ENCODE data around the gene RUNX2. TPM values are rescaled to one million over a fixed set of nuclear protein-coding genes. Genes with fewer than 3 reads are reported as not detected.

RUNX2 gene
- total and polyA plus RNA-seq, 4 donors, result 1.8 to 6.7 (median 3.2) TPM

DNA sequence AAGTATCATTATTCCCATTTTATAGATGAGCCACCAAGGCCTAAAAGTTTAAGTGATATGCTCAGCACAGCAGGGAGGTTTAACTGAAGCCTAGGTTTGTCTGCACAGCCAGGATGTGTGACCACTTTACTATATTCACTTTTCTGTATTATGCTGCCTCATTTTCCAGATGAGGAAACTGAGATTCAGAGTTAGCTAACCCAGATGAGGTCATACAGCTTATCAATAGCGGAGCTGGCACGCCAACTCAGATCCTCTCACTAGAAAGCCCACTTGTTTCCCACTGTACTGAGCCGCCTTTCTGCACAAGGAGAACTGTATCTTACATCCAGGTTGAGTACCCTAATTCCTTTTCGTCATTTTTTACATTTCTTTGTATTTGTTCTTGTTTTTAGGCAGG, 181.3 kb downstream of the RUNX2 start:
- no peak overlapping the region for H3K27ac ChIP-seq (ENCODE audit: low read depth in 1 of 2, low read length in 1 of 2)
- H3K9me3 ChIP-seq (ENCODE audit: control insufficient read depth in 4 of 4, insufficient read depth in 3 of 4, low read length in 3 of 4), result no peaks in the 10 kb centered on the region
- no peak for DNase-seq
- no peak for ATAC-seq (ENCODE audit: insufficient read depth, low FRiP score)
- TF ChIP-seq, protein P1, sequence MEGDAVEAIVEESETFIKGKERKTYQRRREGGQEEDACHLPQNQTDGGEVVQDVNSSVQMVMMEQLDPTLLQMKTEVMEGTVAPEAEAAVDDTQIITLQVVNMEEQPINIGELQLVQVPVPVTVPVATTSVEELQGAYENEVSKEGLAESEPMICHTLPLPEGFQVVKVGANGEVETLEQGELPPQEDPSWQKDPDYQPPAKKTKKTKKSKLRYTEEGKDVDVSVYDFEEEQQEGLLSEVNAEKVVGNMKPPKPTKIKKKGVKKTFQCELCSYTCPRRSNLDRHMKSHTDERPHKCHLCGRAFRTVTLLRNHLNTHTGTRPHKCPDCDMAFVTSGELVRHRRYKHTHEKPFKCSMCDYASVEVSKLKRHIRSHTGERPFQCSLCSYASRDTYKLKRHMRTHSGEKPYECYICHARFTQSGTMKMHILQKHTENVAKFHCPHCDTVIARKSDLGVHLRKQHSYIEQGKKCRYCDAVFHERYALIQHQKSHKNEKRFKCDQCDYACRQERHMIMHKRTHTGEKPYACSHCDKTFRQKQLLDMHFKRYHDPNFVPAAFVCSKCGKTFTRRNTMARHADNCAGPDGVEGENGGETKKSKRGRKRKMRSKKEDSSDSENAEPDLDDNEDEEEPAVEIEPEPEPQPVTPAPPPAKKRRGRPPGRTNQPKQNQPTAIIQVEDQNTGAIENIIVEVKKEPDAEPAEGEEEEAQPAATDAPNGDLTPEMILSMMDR (IDR thresholded peaks at IDR 0.05; ENCODE audit: control extremely low read depth, extremely low read depth), result no peak
- peaks cover 0 to 9% (median 0%) of the 10 kb centered on the region in 5 donors for H3K4me1 ChIP-seq (ENCODE audit: control insufficient read depth in 5 of 5, insufficient read depth in 5 of 5, low read length in 5 of 5)
- no peak overlapping the region for H3K4me3 ChIP-seq
- no peaks in the 10 kb centered on the region for H3K36me3 ChIP-seq (ENCODE audit: control insufficient read depth in 4 of 4, insufficient read depth in 4 of 4, low read length in 4 of 4)
- no peaks in the 10 kb centered on the region for H3K27me3 ChIP-seq (ENCODE audit: control insufficient read depth in 3 of 3, insufficient read depth in 3 of 3, low read length in 2 of 3)
- 87 to 93% methylated on average over 4 of the region's 4 CpGs for WGBS, 2 donors
- no peak overlapping the region for H3K9ac ChIP-seq (ENCODE audit: insufficient read depth in 1 of 2, low read length in 2 of 2)

DNA sequence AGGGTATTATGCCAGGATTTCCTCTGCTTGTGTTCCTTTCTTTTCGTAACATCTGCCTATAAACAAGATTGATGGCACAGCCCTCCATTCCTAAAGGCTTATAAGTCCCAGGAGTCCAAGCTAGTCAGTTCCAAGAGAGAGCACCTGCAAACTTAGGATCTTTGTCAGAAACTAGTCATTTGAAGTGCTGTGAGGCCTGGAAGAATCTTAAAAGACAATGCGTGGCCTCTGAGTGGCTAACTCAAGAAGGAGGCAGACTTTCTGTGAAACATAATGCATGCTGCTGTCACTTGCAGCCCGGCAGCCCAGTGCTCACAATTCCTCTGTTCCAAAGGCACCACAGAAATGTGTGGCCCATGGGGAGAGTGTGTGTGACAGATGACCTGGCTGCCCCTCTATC, 184.6 kb downstream of the RUNX2 start:
- no peak overlapping the region for H3K4me3 ChIP-seq
- H3K27ac ChIP-seq (ENCODE audit: low read depth in 1 of 2, low read length in 1 of 2), result no peak overlapping the region
- H3K9me3 ChIP-seq (ENCODE audit: control insufficient read depth in 4 of 4, insufficient read depth in 3 of 4, low read length in 3 of 4), result no peaks in the 10 kb centered on the region
- TF ChIP-seq, protein P1 (IDR thresholded peaks at IDR 0.05; ENCODE audit: control extremely low read depth, extremely low read depth), result no peak
- no peaks in the 10 kb centered on the region for H3K36me3 ChIP-seq (ENCODE audit: control insufficient read depth in 4 of 4, insufficient read depth in 4 of 4, low read length in 4 of 4)
- whole genome bisulfite sequencing, 2 donors, result 86 to 88% methylated on average over 3 of the region's 3 CpGs
- H3K4me1 ChIP-seq (ENCODE audit: control insufficient read depth in 5 of 5, insufficient read depth in 5 of 5, low read length in 5 of 5), result peaks cover 0 to 7% (median 0%) of the 10 kb centered on the region in 5 donors
- DNase-seq (no peak), ATAC-seq (ENCODE audit: insufficient read depth, low FRiP score) (no peak)
- no peak overlapping the region for H3K9ac ChIP-seq (ENCODE audit: insufficient read depth in 1 of 2, low read length in 2 of 2)
- H3K27me3 ChIP-seq (ENCODE audit: control insufficient read depth in 3 of 3, insufficient read depth in 3 of 3, low read length in 2 of 3), result no peaks in the 10 kb centered on the region

DNA sequence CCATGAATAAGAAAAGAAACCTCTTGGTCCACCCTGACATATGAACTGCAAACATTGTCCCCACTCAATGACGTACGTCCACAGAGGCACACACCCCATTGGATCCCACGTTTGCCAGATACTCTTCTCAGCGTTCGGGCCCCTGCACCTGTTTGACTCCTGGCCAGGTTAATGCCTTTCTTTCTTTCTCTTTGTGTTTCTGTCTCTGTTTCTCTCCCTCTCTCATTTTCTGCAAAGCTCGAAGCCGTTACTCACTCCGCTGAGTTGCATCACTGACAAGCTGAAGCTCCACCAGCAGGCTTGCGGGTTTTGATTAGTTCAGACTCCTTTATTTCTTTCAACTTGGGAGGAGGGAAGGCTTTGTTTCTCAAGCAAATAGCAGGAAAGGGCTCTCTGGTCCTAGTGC, 185.1 kb downstream of the RUNX2 start:
- peaks cover 0 to 7% (median 0%) of the 10 kb centered on the region in 5 donors for H3K4me1 ChIP-seq (ENCODE audit: control insufficient read depth in 5 of 5, insufficient read depth in 5 of 5, low read length in 5 of 5)
- H3K27me3 ChIP-seq (ENCODE audit: control insufficient read depth in 3 of 3, insufficient read depth in 3 of 3, low read length in 2 of 3), result no peaks in the 10 kb centered on the region
- H3K9me3 ChIP-seq (ENCODE audit: control insufficient read depth in 4 of 4, insufficient read depth in 3 of 4, low read length in 3 of 4), result no peaks in the 10 kb centered on the region
- TF ChIP-seq, protein P1 (IDR thresholded peaks at IDR 0.05; ENCODE audit: control extremely low read depth, extremely low read depth), result no peak
- no peak overlapping the region for H3K9ac ChIP-seq (ENCODE audit: insufficient read depth in 1 of 2, low read length in 2 of 2)
- whole genome bisulfite sequencing, 2 donors, result 73 to 84% methylated on average over 9 of the region's 9 CpGs
- no peaks in the 10 kb centered on the region for H3K36me3 ChIP-seq (ENCODE audit: control insufficient read depth in 4 of 4, insufficient read depth in 4 of 4, low read length in 4 of 4)
- H3K27ac ChIP-seq (ENCODE audit: low read depth in 1 of 2, low read length in 1 of 2), result no peak overlapping the region
- DNase-seq (peak in 1 of 3 donors; percentile 36), ATAC-seq (ENCODE audit: insufficient read depth, low FRiP score) (no peak)
- H3K4me3 ChIP-seq, result no peak overlapping the region

DNA sequence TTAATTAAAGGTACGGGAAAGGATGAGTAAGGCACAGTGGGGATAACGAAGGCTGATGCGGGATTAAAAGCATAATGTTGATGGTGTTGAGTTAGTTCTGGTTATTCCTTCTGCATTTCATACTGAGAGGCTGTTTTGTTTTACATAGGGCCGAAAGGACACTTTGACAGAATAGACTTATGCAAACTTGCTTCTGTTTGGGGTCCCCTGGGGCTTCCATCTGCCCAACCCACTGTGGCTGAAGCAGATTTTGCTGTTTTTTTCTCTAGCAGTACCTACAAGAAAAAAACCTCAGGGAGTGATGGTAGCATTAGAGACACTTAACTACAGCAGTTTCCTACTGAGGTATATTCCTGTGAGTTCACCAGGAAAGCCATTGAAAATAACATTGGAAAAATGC, 185.7 kb downstream of the RUNX2 start:
- no peak overlapping the region for H3K27ac ChIP-seq (ENCODE audit: low read depth in 1 of 2, low read length in 1 of 2)
- H3K9ac ChIP-seq (ENCODE audit: insufficient read depth in 1 of 2, low read length in 2 of 2), result no peak overlapping the region
- H3K36me3 ChIP-seq (ENCODE audit: control insufficient read depth in 4 of 4, insufficient read depth in 4 of 4, low read length in 4 of 4), result no peaks in the 10 kb centered on the region
- TF ChIP-seq, protein P1 (IDR thresholded peaks at IDR 0.05; ENCODE audit: control extremely low read depth, extremely low read depth), result no peak
- no peaks in the 10 kb centered on the region for H3K9me3 ChIP-seq (ENCODE audit: control insufficient read depth in 4 of 4, insufficient read depth in 3 of 4, low read length in 3 of 4)
- peaks cover 0 to 7% (median 0%) of the 10 kb centered on the region in 5 donors for H3K4me1 ChIP-seq (ENCODE audit: control insufficient read depth in 5 of 5, insufficient read depth in 5 of 5, low read length in 5 of 5)
- H3K4me3 ChIP-seq, result no peak overlapping the region
- 96 to 99% methylated on average over 4 of the region's 4 CpGs for WGBS, 2 donors
- ATAC-seq (ENCODE audit: insufficient read depth, low FRiP score), result no peak
- H3K27me3 ChIP-seq (ENCODE audit: control insufficient read depth in 3 of 3, insufficient read depth in 3 of 3, low read length in 2 of 3), result no peaks in the 10 kb centered on the region
- no peak for DNase-seq

Data from lung (tissue), 12 donors.